GM12892 (cell line): ENCODE results near the gene TBRG4.

Source experiments
- DNase-seq: peaks from one replicate; pipeline ENCODE4 v3.0.0; 2011; ENCODE audit not compliant: insufficient read length
- FAIRE-seq: peaks from 2 replicates; lab custom pipeline; 2011; peaks lifted over from hg19 to GRCh38; lab: Jason Lieb, UNC
- POLR2A ChIP-seq: IDR thresholded peaks from 2 replicates; pipeline ENCODE4 v1.6.1; 2011; ENCODE audit warnings: low read depth, low read length, control low read depth
- POLR2AphosphoS5 ChIP-seq: IDR thresholded peaks from 2 replicates; pipeline ENCODE4 v1.6.1; 2011; ENCODE audit warnings: low read depth, low read length, control low read depth
- TAF1 ChIP-seq: IDR thresholded peaks from 2 replicates; pipeline ENCODE4 v1.6.1; 2011; ENCODE audit warnings: low read depth, mild to moderate bottlenecking, control low read depth, low read length, borderline replicate concordance

Gene TBRG4

DNA sequence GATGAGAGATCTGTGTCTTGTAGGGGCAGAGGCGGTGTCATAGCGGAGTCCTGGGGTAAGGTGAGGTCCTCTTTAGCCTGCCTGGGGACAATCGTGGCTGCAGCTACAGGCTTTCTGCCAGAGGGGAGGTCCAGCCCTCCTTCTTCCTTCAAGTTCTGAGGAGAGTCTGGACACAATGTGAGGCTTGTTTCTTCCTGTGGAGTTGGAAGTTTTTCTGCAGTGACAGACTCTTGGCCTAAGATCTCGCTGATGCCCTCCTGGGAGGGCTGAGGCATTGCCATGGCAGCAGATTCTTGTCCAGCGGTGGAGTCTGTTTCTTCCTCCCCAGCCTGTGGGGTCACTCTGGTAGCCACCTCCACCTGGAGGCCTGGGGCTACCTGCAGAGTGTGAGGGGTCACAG is 27.2 kb downstream of the TBRG4 start:
- DNase-seq (no peak), FAIRE-seq (no peak)
- TF ChIP-seq POLR2A, result no peak
- TF ChIP-seq POLR2AphosphoS5, result no peak
- TF ChIP-seq TAF1, result no peak

- FAIRE-seq (no peak), DNase-seq (no peak)
- TF ChIP-seq POLR2A (no peak), TAF1 (no peak), POLR2AphosphoS5 (no peak)
These were observed 28.6 kb downstream of the TBRG4 start for GRCh38 chr7:45082831-45083331.

GRCh38 chr7:45082031-45082830 is 29.3 kb downstream of the TBRG4 start:
- DNase-seq (no peak), FAIRE-seq (no peak)
- TF ChIP-seq POLR2AphosphoS5, result no peak
- TF ChIP-seq POLR2A, result no peak
- TF ChIP-seq TAF1, result no peak

DNA sequence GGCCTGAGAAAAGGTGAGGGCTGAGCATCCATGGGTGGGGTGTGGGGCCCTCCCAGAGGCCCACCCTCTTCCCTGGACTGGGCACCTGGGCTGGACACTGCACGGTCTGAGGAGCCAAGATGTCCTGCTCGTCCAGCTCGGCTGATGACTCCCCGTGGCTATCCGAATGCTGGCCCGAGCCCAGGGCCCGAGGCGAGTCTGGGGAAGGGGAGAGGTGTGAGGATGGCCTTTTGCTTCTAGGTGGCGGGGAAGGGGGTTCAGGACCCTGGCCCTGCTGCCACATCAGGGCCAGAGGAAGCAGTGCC is 29.9 kb downstream of the TBRG4 start:
- TF ChIP-seq POLR2A, result no peak
- no peak for TF ChIP-seq POLR2AphosphoS5
- no peak for TF ChIP-seq TAF1
- FAIRE-seq (no peak), DNase-seq (no peak)

GRCh38 chr7:45080958-45081669 is 30.4 kb downstream of the TBRG4 start:
- TF ChIP-seq TAF1 (no peak), POLR2AphosphoS5 (no peak), POLR2A (no peak)
- FAIRE-seq (no peak), DNase-seq (no peak)

DNA sequence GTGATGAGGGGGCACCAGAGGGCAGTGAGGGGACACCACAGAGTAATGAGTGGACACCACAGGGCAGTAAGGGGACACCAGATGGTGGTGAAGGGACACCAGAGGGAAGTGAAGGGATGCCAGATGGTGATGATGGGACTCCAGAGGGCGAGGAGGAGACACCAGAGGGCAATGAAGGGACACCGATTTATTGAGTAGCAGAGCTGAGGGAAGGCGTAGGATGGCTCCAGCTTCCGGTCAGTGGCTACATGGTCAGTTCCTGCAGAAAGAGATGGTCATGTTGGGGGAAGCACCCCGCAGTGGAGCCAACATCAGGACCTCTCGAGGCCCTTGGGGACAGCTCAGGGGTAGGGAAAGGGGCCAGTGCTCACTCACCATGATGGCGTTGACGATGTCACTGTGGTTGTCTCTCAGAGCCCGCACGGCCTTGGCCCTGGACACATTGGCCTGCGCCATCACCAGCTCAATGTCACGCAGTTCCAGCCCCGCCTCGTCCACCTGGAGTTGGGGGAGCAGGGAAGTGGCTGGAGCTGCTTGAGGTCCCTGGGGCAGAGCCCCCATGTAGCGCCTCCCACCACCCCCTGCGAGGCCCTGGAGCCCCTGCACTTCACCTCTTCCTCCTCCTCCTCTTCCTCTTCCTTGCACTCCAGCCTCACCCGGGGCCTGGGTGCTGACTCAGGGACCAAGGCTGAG is 31.1 kb downstream of the TBRG4 start:
- DNase-seq, result no peak
- FAIRE-seq, result no peak
- TF ChIP-seq POLR2AphosphoS5 (no peak), POLR2A (no peak), TAF1 (no peak)

DNA sequence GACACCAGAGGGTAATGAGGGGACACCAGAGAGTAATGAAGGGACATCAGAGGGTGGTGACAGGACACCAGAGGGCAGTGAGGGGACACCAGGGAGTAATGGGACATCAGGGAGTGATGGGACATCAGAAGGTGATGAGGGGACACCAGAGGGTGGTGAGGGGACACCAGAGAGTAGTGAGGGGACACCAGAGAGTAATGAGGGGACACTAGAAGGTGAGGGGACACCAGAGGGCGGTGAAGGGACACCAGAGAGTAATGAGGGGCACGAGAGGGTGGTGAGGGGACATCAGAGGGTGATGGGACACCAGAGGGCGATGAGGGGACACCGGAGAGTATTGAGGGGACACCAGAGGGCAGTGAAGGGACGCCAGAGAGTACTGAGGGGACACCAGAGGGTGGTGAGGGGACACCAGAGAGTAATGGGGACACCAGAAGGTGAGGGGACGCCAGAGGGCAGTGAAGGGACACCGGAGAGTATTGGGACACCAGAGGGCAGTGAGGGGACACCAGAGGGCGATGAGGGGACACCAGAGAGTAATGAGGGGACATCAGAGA is 33.3 kb downstream of the TBRG4 start:
- FAIRE-seq, result no peak
- no peak for DNase-seq
- TF ChIP-seq POLR2AphosphoS5 (no peak), TAF1 (no peak), POLR2A (no peak)

DNA sequence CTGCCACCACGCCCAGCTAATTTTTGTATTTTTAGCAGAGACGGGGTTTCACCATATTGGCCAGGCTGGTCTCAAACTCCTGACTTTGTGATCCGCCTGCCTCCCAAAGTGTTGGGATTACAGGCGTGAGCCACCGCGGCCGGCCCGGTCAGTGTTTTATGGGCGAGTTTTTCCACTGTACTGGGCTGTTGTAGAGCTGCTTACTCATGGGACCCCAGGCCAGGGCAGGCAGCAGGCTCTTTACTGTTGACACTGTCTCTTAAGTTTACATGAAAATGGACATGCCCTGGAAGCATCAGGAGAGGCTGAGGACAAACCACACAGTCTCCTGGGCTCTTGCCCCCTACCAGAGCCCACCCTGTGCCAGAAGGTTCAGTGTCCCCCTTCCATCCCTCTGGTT is 33.9 kb downstream of the TBRG4 start:
- DNase-seq (no peak), FAIRE-seq (no peak)
- no peak for TF ChIP-seq TAF1
- TF ChIP-seq POLR2A, result no peak
- TF ChIP-seq POLR2AphosphoS5, result no peak

- TF ChIP-seq POLR2A (no peak), POLR2AphosphoS5 (no peak), TAF1 (no peak)
- DNase-seq, result no peak
- FAIRE-seq, result no peak
These were observed 34.6 kb downstream of the TBRG4 start for GRCh38 chr7:45076946-45077345.

- TF ChIP-seq POLR2A, result no peak
- TF ChIP-seq POLR2AphosphoS5, result no peak
- TF ChIP-seq TAF1, result no peak
- DNase-seq (no peak), FAIRE-seq (no peak)
These were observed 35.4 kb downstream of the TBRG4 start for GRCh38 chr7:45075871-45076796.
